Activated CD4-positive, CD25-positive, alpha-beta regulatory T cell (primary cell): ENCODE results near the gene MPHOSPH9.

Source experiments
- DNase-seq, 4 experiments: peaks; one replicate each; lab custom pipeline; 2025; lab: John Stamatoyannopoulos, UW

Gene MPHOSPH9, protein sequence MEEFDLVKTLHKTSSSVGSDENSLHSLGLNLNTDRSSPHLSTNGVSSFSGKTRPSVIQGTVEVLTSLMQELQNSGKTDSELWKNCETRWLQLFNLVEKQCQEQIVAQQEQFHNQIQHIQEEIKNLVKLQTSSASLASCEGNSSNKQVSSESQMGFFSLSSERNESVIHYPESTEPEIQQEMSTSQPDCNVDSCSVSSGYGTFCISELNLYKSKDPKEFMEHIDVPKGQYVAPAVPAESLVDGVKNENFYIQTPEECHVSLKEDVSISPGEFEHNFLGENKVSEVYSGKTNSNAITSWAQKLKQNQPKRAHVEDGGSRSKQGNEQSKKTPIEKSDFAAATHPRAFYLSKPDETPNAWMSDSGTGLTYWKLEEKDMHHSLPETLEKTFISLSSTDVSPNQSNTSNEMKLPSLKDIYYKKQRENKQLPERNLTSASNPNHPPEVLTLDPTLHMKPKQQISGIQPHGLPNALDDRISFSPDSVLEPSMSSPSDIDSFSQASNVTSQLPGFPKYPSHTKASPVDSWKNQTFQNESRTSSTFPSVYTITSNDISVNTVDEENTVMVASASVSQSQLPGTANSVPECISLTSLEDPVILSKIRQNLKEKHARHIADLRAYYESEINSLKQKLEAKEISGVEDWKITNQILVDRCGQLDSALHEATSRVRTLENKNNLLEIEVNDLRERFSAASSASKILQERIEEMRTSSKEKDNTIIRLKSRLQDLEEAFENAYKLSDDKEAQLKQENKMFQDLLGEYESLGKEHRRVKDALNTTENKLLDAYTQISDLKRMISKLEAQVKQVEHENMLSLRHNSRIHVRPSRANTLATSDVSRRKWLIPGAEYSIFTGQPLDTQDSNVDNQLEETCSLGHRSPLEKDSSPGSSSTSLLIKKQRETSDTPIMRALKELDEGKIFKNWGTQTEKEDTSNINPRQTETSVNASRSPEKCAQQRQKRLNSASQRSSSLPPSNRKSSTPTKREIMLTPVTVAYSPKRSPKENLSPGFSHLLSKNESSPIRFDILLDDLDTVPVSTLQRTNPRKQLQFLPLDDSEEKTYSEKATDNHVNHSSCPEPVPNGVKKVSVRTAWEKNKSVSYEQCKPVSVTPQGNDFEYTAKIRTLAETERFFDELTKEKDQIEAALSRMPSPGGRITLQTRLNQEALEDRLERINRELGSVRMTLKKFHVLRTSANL

GRCh38 chr12:123232807-123233504 is at the start of gene MPHOSPH9, which contains the start of gene MTRFR:
MPHOSPH9 (minus strand) TSS chr12:123233141; CDS start chr12:123230364, 2,777 bp downstream.
MTRFR (plus strand) TSS chr12:123233436; CDS start chr12:123253675, 20,239 bp downstream.
- DNase-seq: peak; percentile 95 to 97 (median 97)

DNA sequence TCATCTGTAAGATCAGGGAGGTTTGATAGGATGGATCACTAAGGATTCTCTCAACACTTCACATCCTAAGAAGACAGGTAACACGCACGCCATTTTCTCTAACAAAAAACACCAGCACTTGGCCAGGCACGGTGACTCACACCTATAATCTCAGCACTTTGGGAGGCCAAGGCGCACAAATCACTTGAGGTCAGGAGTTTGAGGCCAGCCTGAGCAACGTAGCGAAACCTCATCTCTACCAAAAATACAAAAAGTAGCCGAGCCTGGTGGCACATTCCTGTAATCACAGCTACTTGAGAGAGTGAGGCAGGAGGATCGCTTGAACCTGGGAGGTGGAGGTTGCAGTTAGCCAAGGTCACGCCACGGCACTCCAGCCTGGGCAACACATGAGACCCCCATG is 49.2 kb upstream of the MPHOSPH9 start:
- no peak for DNase-seq

DNA sequence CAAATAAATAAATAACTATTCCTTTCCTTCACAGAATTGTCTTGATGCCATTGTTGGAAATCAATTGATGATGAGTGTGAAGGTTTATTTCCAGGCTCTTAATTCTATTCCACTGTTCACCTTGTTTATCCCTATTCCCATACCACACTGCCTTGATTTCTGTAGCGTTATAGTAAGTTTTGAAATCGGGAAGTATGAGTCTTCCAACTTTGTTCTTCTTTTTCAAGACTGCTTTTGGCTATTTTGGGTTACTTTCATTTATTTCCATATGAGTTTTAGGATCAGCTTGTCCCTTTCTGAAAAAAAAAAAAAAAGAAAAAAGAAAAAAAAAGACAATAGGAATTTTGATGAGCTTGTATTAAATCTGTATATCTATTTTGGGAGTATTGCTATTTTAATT is 48.0 kb upstream of the MPHOSPH9 start:
- DNase-seq: no peak

DNA sequence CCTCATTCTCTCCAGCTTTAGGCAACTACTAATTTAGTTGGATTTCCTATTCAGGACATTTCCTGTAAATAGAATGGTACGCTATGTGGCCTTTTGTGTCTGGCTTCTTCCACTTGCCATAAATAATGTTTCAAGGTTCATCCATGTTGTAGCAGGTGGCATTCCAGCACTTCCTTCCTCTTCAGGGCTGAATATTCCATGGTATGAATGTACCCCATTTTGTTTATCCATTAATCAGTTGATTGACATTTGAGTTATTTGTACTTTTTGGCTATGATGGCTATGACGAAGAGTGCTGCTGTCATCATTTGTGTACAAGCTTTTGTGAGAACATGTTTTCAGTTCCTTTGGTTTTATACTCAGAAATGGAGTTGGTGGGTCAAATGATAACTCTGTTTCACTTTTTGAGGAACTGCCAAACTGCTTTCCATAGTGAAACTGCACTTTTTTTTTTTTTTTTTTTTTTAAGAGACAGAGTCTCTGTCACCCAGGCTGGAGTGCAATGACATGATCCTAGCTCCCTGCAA is 45.2 kb upstream of the MPHOSPH9 start:
- DNase-seq: no peak

GRCh38 chr12:123273166-123273565 is 40.2 kb upstream of the MPHOSPH9 start:
- no peak for DNase-seq

GRCh38 chr12:123271001-123271668 is 38.2 kb upstream of the MPHOSPH9 start:
- DNase-seq: peak; percentile 47 to 66 (median 57)

GRCh38 chr12:123270214-123271000 is 37.5 kb upstream of the MPHOSPH9 start:
- no peak for DNase-seq

DNA sequence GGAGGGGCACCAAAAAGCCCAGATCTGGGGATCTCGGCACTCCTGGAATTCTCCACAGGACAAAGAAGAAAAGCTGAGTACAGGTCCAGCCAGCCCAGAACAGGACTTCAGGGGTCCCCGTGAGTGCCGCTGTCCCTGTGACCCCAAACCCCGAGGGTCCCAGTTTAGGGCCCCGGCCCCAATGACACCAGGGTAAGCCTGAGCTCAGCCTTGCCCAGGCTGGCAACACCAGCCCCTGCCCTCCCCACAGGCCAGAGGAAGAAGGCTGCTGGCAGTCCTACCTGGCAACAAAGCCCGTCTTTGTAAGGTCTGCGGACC is 36.9 kb upstream of the MPHOSPH9 start:
- DNase-seq: no peak

DNA sequence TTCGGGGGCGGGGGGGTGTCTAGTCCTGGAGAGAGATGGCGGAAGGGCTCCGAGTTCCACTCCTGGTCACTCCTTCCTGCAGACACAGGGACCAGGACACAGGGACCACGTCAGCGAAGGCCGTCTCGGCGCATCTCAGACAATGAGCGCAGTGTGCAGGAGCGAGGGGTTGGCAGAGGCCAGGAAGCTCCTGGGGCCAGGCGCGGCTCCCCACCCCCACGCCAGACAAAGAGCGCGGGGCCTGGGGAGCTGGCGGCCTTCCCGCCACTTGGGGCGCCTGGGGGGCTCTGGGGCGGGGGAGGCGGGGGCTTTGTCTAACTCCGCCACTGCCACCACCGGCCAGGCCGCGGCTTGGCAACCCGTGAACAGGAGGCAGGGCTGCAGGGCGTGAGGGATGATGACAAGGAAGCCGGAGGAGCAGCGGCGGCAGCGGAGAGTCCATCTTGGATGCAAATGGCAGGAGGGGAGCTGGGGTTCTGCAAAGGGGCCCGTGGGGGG is 36.5 kb upstream of the MPHOSPH9 start:
- DNase-seq: no peak

GRCh38 chr12:123268850-123269249 is 35.9 kb upstream of the MPHOSPH9 start:
- no peak for DNase-seq

DNA sequence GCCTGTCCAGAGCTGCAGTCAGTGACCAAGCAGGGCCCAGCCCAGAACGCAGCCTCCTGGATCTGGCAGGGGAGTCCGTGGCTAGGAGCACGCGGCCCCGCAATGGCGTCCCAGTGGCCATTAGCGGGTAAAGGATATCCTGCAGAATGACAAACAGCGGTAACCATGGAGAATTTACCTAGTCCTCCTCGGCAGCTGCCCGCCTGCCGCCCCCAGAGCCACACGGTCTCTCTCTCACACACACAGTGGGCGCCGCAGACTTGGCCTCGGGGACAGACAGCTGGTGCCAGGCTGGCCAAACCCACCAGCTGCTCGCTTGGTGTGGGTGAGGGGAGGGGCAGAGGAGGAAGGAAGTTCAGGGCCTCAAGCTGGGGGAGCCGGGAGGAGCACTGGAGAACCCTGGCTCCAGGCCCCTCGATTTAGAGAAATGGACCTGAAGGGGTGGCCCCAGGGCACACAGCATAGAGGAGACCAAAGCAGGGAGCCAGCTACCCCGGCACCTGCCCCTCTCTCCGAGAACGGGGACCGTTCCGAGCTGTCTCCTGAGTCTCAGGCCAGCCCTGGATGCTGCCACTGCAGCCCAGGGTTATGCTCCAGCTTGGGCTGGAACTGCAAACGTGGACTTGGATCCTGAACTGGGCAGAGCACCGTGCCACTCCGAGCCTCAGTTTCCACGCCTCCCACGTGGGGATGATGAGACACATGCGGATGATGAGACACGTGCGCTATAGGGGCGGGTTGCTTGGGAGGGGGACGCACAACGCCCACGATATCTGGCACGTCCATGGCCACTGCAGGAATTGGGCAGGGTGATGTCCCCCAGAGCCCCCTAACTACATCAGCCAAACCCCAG is 35.3 kb upstream of the MPHOSPH9 start:
- no peak for DNase-seq

- no peak for DNase-seq
Measured at GRCh38 chr12:123267335-123267920, 34.5 kb upstream of the MPHOSPH9 start.

- DNase-seq: no peak
Measured at GRCh38 chr12:123266679-123267277, 33.8 kb upstream of the MPHOSPH9 start.

DNA sequence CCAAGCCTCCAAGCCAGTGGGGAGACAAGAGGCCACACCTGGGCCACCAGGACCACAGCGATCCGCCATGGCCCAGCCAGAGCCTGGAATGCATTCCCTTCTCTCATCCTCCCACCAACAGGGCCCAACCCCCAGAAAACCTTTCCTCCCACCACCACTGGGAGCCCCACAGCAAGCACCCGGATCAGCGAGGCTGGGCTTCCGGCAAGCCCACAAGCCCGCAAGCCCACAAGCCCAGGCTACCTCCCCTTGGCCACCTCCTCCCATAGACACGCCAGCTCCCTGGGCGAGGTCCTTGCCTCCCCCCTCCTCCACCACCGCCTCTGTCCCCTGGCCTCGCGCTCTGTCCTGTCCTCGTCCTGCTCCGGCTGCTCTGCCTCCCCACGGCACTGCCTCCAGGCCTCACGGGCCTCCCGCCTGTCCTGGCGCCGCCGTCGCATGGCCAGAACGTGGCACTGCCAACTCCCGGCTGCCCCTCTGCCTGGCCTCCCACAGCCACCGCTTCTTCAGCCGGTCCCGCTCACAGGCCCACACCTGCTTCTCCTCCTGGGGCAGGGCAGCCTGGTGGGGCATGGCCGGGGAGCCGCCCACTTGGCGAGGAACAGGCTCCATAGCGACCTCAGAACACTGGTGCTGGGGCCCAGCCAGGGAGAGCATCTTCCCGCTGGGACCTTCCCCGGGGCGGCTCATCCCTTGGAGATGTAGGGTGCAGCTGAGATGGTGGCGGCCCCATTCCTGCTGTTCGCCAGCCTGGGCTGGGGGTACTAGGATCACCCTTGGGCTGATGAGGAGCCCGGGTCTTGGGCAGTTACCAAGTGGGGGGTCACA is 33.1 kb upstream of the MPHOSPH9 start:
- DNase-seq: no peak

DNA sequence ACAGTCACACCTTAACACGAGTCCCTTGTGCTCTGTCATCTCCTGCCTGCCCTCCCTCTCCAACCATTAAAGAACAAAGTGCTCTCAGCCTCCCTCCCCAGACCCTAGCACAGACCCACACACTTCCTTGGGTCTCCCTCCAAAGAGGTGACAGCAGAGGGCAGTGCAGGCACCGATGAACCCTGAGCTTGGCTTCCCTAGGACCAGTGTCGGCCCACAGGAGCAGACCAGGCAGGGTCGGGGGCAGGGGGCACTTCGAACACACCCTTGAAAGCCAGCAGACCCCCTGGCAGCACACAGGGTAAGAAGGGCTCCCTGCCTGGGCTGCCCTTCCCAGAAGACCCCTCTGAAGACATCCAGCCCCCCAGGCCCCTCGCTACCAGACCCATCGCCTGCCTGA is 31.7 kb upstream of the MPHOSPH9 start:
- DNase-seq: no peak

DNA sequence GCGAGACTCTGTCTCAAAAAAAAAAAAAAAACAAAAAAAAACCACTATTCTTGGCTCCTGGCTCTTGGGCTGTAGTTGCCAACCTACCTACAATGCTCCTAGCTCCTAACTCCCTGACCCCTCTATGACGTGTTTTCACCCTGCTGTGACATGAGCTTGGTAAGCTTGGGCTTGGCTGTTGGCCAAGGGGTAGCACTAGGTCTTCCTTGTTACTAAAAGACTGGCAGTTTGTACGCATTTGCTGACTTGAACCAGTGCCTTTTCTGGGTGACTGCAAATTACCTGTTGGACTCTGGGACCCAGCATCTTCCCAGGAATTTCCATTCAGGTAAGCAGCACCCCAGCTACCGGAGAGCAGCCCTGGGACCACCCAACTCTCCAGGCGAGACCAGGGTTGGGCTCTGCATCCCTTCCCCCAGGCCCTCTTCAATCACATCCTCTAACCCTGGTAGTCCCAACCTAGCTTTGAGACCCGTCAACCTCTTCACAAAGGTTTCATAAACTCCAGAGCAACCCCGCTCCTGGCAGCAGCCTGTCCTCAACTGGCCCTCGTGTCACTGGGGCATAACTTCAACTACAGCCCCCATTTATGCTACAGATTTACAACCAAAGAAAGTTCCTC is 30.4 kb upstream of the MPHOSPH9 start:
- DNase-seq: no peak

DNA sequence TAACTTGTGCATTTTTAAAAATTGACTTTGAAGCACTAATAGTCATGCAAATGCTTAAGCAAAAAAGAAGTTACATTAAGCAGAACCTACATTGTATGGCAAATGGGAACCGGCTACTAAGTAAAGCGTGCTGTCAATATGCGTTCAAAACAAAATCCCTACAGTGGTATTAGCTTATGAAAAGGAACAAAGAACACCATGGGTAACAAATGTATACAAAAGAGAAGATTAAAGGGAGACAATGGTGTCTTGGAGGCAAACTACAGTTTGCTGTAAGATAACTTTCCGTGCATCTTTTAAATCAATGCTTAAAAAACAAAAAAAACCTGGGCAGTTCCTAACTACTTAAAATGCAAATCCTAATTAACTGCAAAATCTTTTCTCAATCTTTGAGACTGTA is 28.3 kb upstream of the MPHOSPH9 start:
- no peak for DNase-seq
